Brain pericyte (primary cell): Measurements from ENCODE around the gene NUDT3.
"Not testable (repeated sequence)": the region's sequence is repeated elsewhere in the genome, so short reads cannot be mapped to it uniquely, and the experiment has no call there.

ENCODE experiments used
- DNase-seq: peaks from one replicate; pipeline ENCODE4 v3.0.0-alpha.2; 2012; ENCODE audit warnings: low read depth, low spot score

NUDT3 gene

DNA sequence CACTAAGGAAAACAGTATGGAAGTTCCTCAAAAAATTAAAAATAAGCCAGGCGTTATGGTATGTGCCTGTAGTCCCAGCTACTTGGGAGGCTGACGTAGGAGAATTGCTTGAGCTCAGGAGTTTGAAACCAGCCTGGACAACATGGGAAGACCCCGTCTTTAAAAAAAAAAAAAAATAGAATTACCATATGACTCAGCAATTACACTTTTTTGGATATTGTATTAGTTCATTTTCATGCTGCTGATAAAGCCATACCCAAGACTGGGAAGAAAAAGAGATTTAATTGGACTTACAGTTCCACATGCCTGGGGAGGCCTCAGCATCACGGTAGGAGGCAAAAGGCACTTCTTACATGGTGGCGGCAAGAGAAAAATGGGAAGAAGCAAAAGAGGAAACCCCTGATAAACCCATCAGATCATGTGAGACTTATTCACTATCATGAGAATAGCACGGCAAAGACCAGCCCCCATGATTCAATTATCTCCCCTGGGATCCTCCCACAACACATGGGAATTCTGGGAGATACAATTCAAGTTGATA, 132.9 kb downstream of the NUDT3 start:
- no peak for DNase-seq

DNA sequence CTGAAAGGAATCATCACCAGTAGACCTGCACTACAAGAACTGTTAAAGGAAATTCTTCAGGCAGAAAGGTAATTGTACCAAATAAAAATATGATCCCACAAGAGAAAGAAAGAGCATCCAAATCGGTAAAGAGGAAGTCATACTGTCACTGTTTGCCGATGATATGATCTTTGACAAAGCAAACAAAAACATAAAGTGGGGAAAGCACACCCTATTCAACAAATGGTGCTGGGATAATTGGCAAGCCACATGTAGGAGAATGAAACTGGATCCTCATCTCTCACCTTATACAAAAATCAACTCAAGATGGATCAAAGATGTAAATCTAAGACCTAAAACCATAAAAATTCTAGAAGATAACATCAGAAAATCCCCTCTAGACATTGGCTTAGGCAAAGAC, 140.1 kb downstream of the NUDT3 start:
- not testable (repeated sequence) for DNase-seq

DNA sequence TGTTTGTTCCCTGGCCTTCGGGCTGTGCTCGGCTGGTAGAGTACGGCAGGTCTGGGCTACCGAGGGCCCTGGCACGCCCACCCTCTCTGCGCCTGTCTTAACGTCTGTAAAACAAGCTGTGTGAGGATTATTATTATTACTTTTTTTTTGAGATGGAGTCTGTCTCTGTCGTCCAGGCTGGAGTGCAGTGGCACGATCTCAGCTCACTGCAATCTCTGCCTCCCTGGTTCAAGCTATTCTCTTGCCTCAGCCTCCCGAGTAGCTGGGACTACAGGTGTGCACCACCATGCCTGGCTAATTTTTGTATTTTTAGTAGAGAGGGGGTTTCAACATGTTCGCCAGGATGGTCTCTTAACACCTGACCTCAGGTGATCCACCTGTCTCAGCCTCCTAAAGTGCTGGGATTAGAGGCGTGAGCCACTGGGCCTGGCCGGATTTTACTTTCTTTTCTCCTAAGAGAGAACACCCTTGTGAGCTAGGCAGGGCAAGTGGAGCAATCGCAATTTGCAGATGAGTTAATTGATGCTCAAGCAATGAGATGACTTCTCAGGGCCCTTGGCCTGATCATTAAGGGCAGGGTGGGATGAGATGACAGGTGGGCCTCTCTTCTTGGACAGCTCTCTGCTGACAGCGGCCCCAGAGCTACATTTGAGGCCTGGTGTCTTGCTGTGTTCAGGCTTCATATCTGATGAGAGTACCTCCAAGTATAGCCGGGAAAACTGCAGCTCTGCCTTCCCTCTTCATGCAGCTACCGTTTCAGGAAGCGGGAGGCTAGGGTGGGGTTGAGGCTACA, 142.8 kb downstream of the NUDT3 start:
- no peak for DNase-seq

DNA sequence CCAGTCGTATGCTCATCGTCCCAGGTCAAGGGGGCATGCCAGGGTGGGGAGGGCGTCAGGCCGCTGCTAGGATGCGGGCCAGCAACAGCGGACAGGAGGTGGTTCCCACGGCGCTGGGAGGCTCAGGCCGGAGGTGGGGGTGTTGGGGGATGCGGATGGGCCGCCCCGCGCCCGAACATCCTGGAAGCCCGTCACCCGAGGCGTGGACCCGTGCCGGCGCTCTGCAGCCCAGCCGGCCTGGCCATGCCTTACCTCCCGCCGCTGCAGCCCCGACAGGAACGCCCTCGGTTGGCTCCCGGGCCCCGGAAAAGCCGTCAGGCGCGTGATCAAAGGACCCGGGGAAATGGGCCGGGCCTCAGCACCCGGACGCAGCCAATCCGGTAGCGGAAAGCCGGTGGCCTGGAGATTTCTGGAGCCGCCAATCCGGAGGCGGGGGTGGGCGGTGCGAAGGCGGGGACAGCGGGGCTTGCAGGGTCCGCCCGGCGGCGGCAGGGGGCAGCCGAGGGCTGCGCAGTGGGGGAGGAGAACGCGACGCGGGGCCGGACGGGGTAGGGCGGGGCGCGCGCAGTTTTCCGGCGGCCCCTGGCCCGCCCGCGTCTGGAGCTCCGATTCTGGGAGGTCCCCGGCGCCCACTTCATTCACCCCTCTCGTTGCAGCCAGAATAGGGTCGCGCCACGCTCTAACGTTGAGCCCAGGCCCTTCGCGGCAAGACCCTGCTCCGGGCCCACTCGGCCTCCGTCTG, 143.6 kb downstream of the NUDT3 start, which contains the start of gene SMIM29:
SMIM29 (minus strand) TSS at position 280 of the 742 bp plus-strand sequence. CDS start 1,215 bp downstream, outside the sequence.
- DNase-seq: peak; percentile 86

DNA sequence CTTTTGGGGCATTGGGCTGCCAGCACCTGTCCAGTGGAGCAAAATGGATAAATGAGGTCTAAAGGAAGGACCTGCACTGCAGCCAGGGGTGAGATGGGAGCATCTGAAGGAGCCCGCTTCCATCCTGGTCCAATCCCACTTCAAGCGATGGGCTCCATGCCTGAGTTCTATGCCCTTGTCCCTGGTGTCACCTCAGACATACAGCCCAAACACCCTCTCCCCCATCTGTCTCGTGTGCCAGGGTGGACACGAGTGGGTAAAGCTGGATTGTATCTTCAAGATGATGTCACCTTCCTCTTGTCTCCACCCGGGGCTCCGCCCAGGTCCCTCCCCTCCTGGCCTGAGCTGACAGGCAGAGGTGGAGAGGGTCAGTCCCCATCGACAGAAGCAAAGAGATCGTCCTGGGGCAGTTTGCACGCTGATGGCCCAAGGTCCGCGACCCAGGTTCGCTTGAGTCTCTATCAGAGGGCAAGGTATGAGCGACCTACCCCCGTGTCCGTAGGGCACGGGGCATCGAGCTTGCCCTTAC, 144.2 kb downstream of the NUDT3 start:
- DNase-seq: no peak

DNA sequence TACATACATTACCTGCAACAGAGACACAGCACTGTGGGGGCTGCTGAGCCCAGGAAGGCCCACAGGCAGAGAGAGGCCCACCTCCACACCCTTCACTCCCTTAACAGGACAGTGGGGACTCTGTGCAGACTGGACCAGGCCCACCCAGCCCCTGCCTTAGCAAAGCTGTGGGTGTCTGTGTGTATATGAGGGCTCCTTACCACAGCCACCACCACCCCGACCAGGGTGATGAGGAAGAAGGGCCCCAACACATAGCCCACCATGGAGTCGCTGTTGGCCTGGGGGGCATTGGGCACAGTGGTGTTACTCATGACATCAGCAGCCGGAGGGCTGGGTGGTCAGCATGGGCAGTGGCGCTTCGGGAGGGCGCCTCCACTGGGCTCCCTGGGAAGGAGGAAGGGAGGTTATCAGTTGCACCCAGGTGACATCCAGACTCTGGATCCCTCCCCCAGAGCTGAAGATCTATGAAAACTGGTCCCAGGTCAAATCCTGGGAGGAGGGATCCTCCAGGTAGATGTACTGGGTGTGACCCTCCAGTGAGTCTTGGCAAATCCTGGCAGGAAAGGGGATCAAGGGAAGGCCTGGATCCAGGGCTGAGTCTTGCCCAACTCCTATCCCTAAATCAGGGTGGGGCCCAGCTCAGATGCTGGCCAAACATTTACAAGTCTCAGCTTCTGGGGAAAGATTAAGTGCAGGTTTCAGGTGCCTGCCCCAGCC, 144.8 kb downstream of the NUDT3 start:
- DNase-seq: no peak

DNA sequence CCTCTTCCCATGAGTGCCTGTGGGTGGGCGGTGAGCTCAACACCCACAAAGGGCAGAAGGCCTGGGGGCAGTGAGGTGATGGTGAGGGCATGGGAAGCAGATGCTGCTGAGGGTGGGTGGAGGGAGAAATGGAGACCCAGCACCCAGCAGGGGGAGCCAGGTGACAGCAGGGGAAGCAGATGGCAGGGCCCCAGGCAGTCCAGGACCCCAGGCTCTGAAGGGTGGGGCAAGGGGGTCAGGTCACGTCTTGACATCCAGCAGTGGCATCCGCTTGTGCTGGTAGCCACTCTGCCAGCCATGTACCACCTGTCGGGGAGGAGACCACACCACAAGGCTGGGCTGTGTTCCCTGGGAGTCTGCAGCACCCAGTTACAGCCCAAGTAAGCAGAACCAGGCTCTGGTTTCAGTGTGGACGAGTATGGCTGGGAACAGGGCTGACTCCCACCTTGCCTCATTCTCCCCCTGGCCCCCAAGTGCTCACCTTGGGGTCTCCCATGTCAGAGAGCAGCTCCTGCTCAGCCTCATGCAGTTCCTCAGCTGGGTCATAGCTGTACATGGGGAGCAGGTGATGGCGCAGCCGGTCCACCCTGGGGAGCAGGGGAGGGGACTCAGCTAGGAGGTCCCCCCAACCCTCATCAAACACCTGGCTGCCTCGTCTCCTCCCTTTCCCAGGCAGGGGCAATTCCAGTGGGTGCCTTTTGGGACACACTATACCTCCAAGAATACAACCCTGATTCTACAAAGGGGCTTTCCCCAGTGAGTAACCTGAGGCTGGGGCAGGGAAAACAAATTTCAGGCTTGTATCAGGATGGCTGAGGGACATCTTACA, 145.7 kb downstream of the NUDT3 start:
- DNase-seq: no peak

DNA sequence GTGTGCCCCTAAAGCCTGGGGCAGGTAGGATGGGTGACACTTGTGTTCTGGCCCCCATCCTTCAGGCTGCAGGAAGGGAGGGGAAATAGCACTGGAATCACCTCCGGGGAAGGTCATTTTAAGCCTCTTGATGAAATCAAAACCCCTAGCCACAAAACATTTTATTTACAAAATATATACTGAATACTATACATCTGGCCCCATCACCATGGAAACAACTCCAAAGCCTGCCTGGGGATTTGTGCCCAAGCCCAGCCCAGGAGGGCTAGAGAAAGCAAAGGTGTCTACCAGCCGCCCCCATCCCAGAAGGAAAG, 146.3 kb downstream of the NUDT3 start:
- no peak for DNase-seq

DNA sequence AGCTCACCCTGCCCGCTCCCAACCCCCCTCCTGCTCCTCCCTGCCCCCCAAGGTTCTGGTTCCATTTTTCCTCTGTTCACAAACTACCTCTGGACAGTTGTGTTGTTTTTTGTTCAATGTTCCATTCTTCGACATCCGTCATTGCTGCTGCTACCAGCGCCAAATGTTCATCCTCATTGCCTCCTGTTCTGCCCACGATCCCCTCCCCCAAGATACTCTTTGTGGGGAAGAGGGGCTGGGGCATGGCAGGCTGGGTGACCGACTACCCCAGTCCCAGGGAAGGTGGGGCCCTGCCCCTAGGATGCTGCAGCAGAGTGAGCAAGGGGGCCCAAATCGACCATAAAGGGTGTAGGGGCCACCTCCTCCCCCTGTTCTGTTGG, 146.7 kb downstream of the NUDT3 start:
- not testable (repeated sequence) for DNase-seq

DNA sequence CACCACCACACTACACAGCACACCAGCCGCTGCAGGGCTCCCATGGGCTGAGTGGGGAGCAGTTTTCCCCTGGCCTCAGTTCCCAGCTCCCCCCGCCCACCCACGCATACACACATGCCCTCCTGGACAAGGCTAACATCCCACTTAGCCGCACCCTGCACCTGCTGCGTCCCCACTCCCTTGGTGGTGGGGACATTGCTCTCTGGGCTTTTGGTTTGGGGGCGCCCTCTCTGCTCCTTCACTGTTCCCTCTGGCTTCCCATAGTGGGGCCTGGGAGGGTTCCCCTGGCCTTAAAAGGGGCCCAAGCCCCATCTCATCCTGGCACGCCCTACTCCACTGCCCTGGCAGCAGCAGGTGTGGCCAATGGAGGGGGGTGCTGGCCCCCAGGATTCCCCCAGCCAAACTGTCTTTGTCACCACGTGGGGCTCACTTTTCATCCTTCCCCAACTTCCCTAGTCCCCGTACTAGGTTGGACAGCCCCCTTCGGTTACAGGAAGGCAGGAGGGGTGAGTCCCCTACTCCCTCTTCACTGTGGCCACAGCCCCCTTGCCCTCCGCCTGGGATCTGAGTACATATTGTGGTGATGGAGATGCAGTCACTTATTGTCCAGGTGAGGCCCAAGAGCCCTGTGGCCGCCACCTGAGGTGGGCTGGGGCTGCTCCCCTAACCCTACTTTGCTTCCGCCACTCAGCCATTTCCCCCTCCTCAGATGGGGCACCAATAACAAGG, 147.3 kb downstream of the NUDT3 start:
- not testable (repeated sequence) for DNase-seq

DNA sequence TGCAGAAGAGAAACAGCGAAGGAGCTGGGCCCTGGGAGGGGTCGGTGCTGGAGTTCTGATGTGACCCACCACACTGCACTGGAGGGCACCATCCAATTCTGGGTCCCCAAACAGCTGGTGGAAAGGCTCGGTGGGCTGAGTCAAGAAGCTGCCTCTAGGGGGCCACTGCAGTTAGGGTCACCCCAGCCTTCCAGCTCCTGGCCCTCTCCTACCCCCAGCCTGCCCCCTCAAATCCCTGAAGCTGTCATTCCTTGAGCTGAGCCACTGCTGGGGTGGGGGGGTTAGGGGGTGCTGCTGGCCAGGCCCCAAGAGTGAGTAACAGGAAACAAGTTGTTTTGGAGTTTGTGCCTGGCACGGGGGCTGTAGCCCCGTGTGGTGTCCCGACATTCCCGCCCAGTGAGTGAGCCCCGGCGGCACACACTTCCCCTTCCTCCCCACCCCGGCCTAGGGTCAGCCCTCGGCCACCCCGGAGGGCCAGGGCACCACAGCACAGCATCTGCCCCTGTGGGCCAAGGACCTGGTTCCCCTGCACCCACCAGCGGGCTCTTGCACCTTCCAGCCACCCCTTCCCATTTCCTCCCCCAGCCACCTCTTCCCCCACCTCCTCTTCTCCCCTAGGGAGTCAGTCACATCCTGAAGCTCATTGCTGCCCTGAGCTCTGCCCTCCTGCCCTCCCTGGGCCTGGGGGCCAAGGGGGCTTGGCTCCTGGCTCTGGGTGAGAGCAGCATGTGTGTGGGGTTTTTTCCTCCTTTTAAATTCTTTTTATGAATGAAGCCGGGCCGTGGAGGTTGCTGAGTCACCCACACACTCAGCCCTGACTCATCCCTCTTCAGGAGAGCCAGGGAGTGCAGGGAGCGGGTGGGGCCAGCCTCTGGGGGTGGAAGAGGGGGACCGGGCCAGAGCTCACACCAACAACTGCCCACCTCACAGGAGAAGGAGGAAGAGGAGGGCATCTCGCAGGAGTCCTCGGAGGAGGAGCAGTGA, 148.3 kb downstream of the NUDT3 start:
- peak; percentile 61 for DNase-seq

DNA sequence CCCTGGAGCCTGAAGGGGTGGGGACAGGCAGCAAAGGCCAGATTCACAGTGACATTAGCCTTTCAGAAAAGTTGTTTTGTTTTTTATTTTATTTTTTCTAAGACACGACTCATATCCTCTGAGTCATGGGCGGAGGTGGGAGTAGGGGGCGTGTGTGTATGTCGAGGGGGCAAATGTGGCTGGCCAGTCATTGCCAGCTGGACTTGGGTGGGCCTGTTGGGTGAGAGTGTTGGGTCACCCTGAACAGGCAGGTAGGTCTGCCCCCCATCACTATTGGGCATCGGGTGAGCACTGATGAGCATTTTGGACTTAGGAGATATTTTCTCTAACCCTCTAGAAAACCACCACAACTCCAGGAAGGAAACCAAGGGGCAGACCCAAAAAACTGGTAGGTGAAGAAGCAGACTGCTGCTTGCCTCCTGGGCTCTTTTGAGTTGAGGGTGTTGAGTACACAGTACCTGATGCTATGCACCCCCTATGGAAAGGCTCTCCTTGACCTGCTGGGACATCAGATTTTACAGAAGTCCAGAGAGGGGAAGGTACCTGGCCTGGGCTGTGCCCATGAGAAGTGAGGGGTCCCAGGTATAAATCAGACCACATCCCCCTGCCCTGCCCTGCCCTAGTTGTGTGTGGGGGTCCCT, 149.2 kb downstream of the NUDT3 start:
- DNase-seq: no peak

DNA sequence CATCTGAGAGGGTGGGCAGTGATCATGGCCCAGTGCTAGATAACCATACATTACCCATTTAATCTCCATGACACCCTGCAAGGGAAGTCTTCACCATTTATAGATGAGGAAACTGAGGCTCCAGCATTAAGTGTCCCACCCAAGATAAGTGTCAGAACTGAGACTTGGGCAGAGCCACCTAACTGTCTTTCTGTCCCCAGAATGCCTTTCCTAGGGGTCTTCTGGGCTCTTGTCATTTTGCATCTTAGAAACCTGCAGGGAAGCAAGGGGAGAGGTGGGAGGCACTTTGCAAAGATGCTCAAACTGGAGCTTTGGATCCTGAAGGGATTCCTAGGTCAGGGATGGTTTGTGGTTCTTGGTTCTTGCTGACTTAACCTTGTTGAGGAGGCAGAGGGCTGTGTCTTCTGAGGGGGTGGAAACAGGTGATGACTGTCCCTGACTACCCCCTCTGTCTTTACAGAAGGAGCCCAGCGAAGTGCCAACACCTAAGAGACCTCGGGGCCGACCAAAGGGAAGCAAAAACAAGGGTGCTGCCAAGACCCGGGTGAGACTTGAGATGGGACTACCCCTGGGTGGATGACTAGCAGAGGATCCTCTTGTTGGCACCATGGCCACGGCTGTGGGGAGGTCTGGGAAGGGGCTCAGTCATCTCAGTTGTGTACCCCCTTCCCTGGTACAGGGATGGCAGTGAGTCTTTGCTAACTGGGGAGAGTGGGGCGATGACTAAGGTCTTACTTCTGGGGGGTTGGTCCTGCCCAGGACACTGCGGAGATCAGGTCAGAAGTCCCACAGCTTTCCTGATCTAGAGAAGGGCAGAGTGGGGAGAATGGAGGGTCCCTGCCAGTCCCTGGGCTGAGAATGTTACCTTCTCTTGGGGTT, 150.0 kb downstream of the NUDT3 start:
- DNase-seq: no peak

DNA sequence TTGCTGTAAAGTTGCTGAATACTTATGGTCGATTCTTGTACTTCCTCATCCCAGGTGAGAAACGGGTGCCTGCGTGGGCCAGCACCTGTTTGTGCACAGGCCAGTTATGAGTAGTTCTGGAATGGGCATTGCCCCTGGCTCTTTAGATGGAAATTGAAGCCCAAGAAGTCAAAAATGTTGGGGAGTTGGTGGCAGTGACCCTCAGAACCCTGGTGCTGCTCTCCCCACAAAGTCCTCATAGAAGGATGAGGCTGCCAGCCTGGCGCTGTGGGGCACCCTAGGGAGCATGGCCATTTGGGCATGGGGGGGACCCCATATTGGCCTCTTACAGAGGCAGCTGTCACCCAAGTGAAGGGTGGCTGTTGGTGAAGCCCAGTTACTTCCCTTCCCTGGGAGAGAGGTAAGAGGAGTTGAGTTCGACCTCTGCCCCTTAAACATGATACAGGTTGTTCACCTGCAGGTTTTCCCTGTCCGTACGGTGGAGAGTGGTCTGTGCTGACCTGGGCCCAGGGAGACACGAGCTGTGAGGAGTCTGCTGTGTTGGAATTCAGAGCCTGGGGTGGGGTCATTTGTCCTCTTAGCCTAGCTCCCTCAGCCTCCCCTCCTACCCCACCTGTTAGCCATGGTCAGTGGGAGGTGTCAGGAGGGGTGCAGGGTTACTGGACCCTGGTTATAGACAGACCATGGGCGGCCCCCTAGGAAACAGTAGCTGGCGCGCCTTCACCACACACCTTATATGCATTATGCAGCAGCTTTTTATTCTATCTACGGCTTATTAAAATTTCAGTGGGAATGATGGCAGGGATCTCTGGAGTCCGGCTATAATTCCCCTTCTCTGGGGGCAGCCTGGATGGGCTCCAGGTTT, 150.9 kb downstream of the NUDT3 start:
- no peak for DNase-seq

DNA sequence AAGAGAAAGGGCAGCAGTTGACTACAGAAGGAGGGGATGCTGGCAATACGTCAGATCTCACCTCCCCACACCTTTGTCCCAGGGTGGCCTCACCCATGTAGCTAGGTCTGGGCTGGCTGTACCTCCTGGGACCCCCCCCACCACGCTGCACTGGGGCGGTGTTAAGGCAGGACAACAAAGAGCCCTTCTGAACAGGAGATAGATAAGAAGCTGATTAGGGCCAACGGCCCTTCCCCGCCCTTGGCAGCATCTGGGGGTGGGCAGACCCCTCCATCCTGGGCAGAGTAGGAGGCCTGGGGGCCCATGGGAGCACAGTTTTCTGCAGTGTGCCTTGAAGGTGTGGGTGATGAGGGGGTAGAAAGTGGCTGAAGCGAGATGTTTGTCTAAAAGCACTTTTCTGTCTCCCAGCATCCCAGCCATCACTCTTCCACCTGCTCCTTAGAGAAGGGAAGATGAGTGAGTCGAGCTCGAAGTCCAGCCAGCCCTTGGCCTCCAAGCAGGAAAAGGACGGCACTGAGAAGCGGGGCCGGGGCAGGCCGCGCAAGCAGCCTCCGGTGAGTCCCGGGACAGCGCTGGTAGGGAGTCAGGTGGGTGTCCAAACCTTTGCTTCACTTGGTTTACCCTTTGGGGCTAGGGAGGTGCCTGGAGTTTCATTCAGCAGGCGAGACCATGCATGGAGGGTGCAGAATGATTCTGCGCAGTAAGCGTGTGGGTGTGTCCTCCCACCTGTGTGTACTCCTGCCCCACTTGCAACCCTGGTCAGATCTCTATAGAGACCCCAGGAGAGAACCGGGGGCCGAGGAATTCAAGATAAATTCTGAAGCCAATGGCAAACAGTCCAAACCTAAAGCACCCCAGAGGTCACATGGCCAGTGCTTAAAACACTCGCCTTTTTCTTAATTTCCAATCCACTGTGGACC, 151.9 kb downstream of the NUDT3 start:
- DNase-seq: no peak

DNA sequence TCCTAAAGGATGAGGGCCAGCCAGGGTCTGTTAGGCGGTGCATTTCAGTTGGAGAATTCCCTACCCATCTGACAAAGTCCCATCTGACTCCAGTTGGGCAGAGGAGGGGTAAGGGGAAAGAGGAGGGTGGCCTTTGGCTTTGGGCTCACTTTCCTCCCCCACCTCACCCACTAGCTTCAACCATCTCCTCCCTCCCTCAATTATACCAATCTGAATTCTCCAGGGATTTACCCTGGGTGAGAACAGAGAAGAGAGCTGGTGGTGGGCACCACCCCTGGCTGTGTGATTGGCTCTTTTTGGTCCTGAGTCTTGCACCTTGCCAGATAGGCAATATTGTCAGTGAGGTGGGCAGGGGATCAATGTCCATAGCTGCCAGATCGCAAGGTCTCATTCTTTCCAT, 152.6 kb downstream of the NUDT3 start:
- DNase-seq: no peak
